HEK293T (cell line): ENCODE results near the gene TLE5.

Source experiments
- ARNT ChIP-seq: fragments of 450-650 bp; IDR thresholded peaks from 2 replicates; pipeline ENCODE4 v1.6.1; 2017; ENCODE audit warnings: mild to moderate bottlenecking
- FOXM1 ChIP-seq: fragments of 450-650 bp; IDR thresholded peaks from 2 replicates; pipeline ENCODE4 v1.6.1; 2017; ENCODE audit warnings: mild to moderate bottlenecking, borderline replicate concordance
- NFRKB ChIP-seq: fragments of 450-650 bp; IDR thresholded peaks from 2 replicates; pipeline ENCODE4 v1.6.1; 2016; ENCODE audit warnings: mild to moderate bottlenecking, moderate library complexity
- SP1 ChIP-seq: fragments of 450-650 bp; IDR thresholded peaks from 2 replicates; pipeline ENCODE4 v1.6.1; 2017
- TF ChIP-seq, protein P1 (sequence below): fragments of 450-650 bp; IDR thresholded peaks from 2 replicates; pipeline ENCODE4 v1.6.1; 2016

DNA sequence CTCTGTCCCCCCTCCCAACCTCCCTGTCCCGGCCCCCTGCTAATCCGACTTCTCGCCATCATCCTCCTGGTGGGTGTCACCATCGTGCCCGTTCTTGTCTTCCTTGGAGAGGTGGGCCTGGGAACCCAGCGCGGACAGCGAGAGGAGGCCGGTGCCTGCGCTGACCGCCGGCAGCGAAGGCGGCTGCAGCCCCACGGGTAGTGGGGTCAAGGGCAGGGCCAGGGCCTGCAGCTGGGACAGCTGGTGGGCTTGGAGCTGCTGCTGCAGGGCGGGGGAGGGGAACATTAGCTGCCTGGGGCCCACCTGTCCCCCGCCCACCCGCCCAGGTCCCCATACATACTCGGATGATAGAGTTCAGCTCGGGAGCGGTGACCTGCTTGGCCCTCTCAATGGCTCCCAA, 8.5 kb downstream of the TLE5 start:
- no peak for TF ChIP-seq SP1
- no peak for TF ChIP-seq FOXM1
- TF ChIP-seq, protein P1, sequence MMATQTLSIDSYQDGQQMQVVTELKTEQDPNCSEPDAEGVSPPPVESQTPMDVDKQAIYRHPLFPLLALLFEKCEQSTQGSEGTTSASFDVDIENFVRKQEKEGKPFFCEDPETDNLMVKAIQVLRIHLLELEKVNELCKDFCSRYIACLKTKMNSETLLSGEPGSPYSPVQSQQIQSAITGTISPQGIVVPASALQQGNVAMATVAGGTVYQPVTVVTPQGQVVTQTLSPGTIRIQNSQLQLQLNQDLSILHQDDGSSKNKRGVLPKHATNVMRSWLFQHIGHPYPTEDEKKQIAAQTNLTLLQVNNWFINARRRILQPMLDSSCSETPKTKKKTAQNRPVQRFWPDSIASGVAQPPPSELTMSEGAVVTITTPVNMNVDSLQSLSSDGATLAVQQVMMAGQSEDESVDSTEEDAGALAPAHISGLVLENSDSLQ, result no peak
- TF ChIP-seq ARNT, result no peak
- TF ChIP-seq NFRKB, result no peak
